ENCODE data around the gene ZGPAT.

DNA sequence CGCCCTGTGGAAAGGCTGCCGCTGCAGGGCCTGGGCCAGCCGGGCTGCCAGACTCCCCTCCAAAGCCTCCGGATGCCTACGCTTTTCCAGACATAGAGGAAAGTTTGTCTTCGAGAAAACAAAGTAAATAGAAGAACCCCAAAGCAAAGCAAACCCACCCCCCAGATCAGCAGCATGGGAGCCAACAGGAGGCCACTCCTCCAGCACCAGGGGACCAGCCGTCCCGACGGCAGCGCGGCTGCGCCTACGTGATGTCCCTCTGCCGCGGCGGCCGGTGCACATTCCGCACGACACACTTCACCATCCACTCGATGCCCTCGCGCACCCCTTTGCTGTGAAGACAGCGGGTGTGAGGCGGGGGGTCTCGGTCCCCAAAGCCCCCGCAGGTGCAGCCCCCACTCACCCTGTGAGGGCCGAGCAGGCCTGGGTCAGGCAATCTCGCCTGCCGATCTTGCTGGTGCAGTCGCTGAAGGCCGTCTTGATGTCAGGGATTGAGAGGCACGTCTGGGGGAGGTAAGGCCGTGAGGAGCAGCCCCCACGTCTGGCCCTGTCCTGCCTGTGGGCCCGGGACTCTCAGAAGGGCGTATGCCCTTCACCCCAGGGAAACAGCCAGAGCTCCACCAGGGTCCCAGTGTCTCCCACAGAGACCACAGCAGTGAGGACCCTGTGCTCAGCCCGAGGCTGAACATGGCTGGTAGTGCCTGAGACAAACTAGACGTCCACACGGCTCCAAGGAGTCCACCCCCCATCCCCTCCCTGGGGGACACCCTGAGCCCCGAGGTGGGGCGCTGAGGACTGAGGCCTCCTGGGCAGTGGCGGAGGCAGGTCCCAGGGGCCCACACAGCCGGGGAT is 7.4 kb upstream of the ZGPAT start:
- TF ChIP-seq, protein P1, sequence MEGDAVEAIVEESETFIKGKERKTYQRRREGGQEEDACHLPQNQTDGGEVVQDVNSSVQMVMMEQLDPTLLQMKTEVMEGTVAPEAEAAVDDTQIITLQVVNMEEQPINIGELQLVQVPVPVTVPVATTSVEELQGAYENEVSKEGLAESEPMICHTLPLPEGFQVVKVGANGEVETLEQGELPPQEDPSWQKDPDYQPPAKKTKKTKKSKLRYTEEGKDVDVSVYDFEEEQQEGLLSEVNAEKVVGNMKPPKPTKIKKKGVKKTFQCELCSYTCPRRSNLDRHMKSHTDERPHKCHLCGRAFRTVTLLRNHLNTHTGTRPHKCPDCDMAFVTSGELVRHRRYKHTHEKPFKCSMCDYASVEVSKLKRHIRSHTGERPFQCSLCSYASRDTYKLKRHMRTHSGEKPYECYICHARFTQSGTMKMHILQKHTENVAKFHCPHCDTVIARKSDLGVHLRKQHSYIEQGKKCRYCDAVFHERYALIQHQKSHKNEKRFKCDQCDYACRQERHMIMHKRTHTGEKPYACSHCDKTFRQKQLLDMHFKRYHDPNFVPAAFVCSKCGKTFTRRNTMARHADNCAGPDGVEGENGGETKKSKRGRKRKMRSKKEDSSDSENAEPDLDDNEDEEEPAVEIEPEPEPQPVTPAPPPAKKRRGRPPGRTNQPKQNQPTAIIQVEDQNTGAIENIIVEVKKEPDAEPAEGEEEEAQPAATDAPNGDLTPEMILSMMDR (IDR thresholded peaks at IDR 0.05; ENCODE audit: control extremely low read depth in 1 of 3, insufficient read depth in 1 of 3, low read depth in 1 of 3, low read length in 3 of 3) = no peak
- TF ChIP-seq RAD21 (IDR thresholded peaks at IDR 0.05 in 1 of 2, conservative IDR thresholded peaks at IDR 0.05 in 1 of 2; ENCODE audit: low read depth in 2 of 2, low read length in 2 of 2) (no peak), POLR2A (IDR thresholded peaks at IDR 0.05; ENCODE audit: control extremely low read depth in 1 of 2, low read depth in 2 of 2, low read length in 2 of 2) (no peak), RFX5 (IDR thresholded peaks at IDR 0.05; ENCODE audit: borderline replicate concordance, low read depth, low read length) (no peak), KDM1A (IDR thresholded peaks at IDR 0.05; ENCODE audit: borderline replicate concordance, low read length) (no peak), POU5F1 (IDR thresholded peaks at IDR 0.05; ENCODE audit: low read depth, low read length) (no peak), USF2 (IDR thresholded peaks at IDR 0.05; ENCODE audit: low read length) (no peak), GABPA (IDR thresholded peaks at IDR 0.05; ENCODE audit: borderline replicate concordance, insufficient read depth, low read length) (no peak), BACH1 (IDR thresholded peaks at IDR 0.05; ENCODE audit: low read length) (no peak), SUZ12 (IDR thresholded peaks at IDR 0.05; ENCODE audit: low read length) (no peak), POLR2AphosphoS5 (IDR thresholded peaks at IDR 0.05; ENCODE audit: low read depth, low read length) (no peak; the same call in 1 of the 2 replicates)

Measured in H1 (cell line).